B cell (primary cell): Measurements from ENCODE around the gene OCA2. TPM values are rescaled to one million over a fixed set of nuclear protein-coding genes. Genes with fewer than 3 reads are reported as not detected.

Source experiments
- ATAC-seq: fragments of 200-7000 bp; cut with Tn5 transposase; one replicate; pipeline ENCODE4 v1.10.0; 2021; ENCODE audit warnings: low read depth, mild to moderate bottlenecking, moderate number of reproducible peaks, moderate library complexity
- CTCF ChIA-PET: fragments of 350-600 bp; sonication (Branson Sonifier 250); formaldehyde crosslinking; loops from one replicate; lab custom pipeline; 2021; ENCODE audit warnings: antibody characterized with exemption, inconsistent platforms; lab: Charles Lee
- POLR2A ChIA-PET: fragments of 350-600 bp; sonication (Branson Sonifier 250); formaldehyde crosslinking; loops from one replicate; lab custom pipeline; 2021; ENCODE audit warnings: antibody characterized with exemption; lab: Charles Lee
- DNase-seq: peaks from one replicate; pipeline ENCODE4 v3.0.0; 2013
- H2AFZ ChIP-seq: 2 replicates; pipeline ENCODE4 v1.6.1; 2012; ENCODE audit warnings: mild to moderate bottlenecking, low read depth, low read length; ENCODE audit not compliant: insufficient read depth, poor library complexity, severe bottlenecking
- H3K27ac ChIP-seq, 2 donors: 1 replicate in 1 of 2; 2 replicates in 1 of 2; pipeline ENCODE4 v1.5.1; 2012 to 2013; ENCODE audit warnings: low read length in 2 of 2, mild to moderate bottlenecking in 2 of 2, moderate library complexity in 1 of 2
- H3K27me3 ChIP-seq, 4 experiments: fragments of 200-600 bp in 1 of 4; sonication (generic) in 1 of 4; replicated peaks in 1 of 4; 1 replicate in 2 of 4; 2 replicates in 2 of 4; pipeline versions ENCODE4 v1.6.1 to v1.7.0; 2013 to 2016; ENCODE audit warnings: low read length in 3 of 4, mild to moderate bottlenecking in 2 of 4, mixed read lengths in 1 of 4, moderate library complexity in 1 of 4; ENCODE audit not compliant: insufficient read depth in 4 of 4, control insufficient read depth in 3 of 4; ENCODE audit errors: control extremely low read depth in 1 of 4
- H3K36me3 ChIP-seq, 2 experiments: replicated peaks in 1 of 2; 1 replicate in 1 of 2; 2 replicates in 1 of 2; pipeline versions ENCODE4 v1.6.1 to v1.7.1; 2013; ENCODE audit warnings: low read length in 1 of 2; ENCODE audit not compliant: insufficient read depth in 2 of 2, control insufficient read depth in 1 of 2; ENCODE audit errors: control extremely low read depth in 1 of 2, extremely low read depth in 1 of 2
- H3K4me1 ChIP-seq, 2 donors: fragments of 200-600 bp in 1 of 2; sonication (generic) in 1 of 2; 1 replicate in 1 of 2; 2 replicates in 1 of 2; pipeline versions ENCODE4 v1.5.1 to v1.6.1; 2013 to 2017; ENCODE audit warnings: low read length in 2 of 2; ENCODE audit not compliant: control insufficient read depth in 2 of 2, insufficient read depth in 2 of 2
- H3K4me2 ChIP-seq: replicated peaks from 2 replicates; pipeline ENCODE3; 2012; ENCODE audit warnings: mild to moderate bottlenecking, low read depth, low read length; ENCODE audit not compliant: poor library complexity, severe bottlenecking
- H3K4me3 ChIP-seq, 5 experiments: fragments of 200-600 bp in 1 of 5; sonication (generic) in 1 of 5; 1 replicate in 3 of 5; 2 replicates in 2 of 5; pipeline versions ENCODE4 v1.5.1 to v1.7.0; 2011 to 2016; ENCODE audit warnings: low read length in 4 of 5, mild to moderate bottlenecking in 4 of 5, low read depth in 2 of 5, control low read depth in 1 of 5, moderate library complexity in 1 of 5; ENCODE audit not compliant: insufficient read depth in 1 of 5; ENCODE audit errors: control extremely low read depth in 1 of 5, extremely low read depth in 1 of 5
- H3K79me2 ChIP-seq: fragments of 200-600 bp; sonication (generic); one replicate; pipeline ENCODE4 v1.6.0; 2016; ENCODE audit warnings: low read length; ENCODE audit not compliant: control insufficient read depth, insufficient read depth
- H3K9ac ChIP-seq: fragments of 200-600 bp; sonication (generic); 2 replicates; pipeline ENCODE4 v1.6.1; 2017; ENCODE audit warnings: mild to moderate bottlenecking, low read length, moderate library complexity
- H3K9me3 ChIP-seq, 3 donors: one replicate each; pipeline versions ENCODE4 v1.6.1 to v1.7.1; 2013; ENCODE audit warnings: low read length in 2 of 3; ENCODE audit not compliant: control insufficient read depth in 2 of 3, insufficient read depth in 1 of 3; ENCODE audit errors: control extremely low read depth in 1 of 3
- H4K20me1 ChIP-seq: 2 replicates; pipeline ENCODE4 v1.6.0; 2012; ENCODE audit warnings: mild to moderate bottlenecking, low read length; ENCODE audit not compliant: insufficient read depth, control insufficient read depth, poor library complexity, severe bottlenecking
- H3K27ac Mint-ChIP-seq: one replicate; pipeline ENCODE4 v1.8.0; 2021; ENCODE audit warnings: mixed read lengths
- H3K27me3 Mint-ChIP-seq: one replicate; pipeline ENCODE4 v1.8.0; 2021; ENCODE audit warnings: mixed read lengths
- H3K4me1 Mint-ChIP-seq: one replicate; pipeline ENCODE4 v1.8.0; 2021; ENCODE audit warnings: mixed read lengths
- H3K4me3 Mint-ChIP-seq: one replicate; pipeline ENCODE4 v1.8.0; 2021; ENCODE audit warnings: mixed read lengths
- H3K9me3 Mint-ChIP-seq: one replicate; pipeline ENCODE4 v1.8.0; 2022; ENCODE audit warnings: mixed read lengths; ENCODE audit not compliant: insufficient read depth
- CTCF ChIP-seq: fragments of 200-600 bp; IDR thresholded peaks from one replicate; pipeline ENCODE4 v1.8.0; 2022; ENCODE audit warnings: antibody characterized with exemption, mild to moderate bottlenecking
- EZH2 ChIP-seq: IDR thresholded peaks from 2 replicates; pipeline ENCODE4 v1.6.1; 2012; ENCODE audit warnings: borderline replicate concordance, low read depth, mild to moderate bottlenecking, moderate library complexity, low read length; ENCODE audit not compliant: insufficient read depth, poor library complexity, severe bottlenecking
- WGBS: methylation state at CpG from one replicate; pipeline ENCODE4 v1.1.5; 2013; ENCODE audit warnings: missing lambda C conversion rate; ENCODE audit not compliant: insufficient coverage; 5-methylcytosine and 5-hydroxymethylcytosine counted together
- intact Hi-C: fragments of 100-400 bp; cut with micrococcal nuclease; formaldehyde crosslinking; loops from one replicate; pipeline ENCODE4 v1.10.0; 2022
- polyA plus RNA-seq: library from polyadenylated mRNA; depleted of rRNA; stranded (reverse); fragments of >200 nt; gene quantifications from 2 replicates; pipeline ENCODE4 v1.2.3, GENCODE V29; 2012
- total RNA-seq, 2 donors: library from RNA; stranded (reverse); fragments of 120-200 nt in 1 of 2; gene quantifications; 1 replicate in 1 of 2; 2 replicates in 1 of 2; pipeline versions ENCODE4 v1.2.3 to v1.2.4, GENCODE V29; 2013 to 2022

OCA2 gene
- total and polyA plus RNA-seq, 2 donors (not counting 1 experiment from before 2014, with no cell fraction given): 0.12 TPM; not detected in 1

- Histone ChIP-seq H3K36me3 (no peaks in the 10 kb centered on the region), H4K20me1 (no peaks in the 10 kb centered on the region), H3K4me1 (no peaks in the 10 kb centered on the region), H3K4me2 (no peak overlapping the region), H3K27ac (no peak overlapping the region), H3K9me3 (peaks cover 0 to 7% (median 0%) of the 10 kb centered on the region in 3 donors), H3K27me3 (no peaks in the 10 kb centered on the region), H3K4me3 (no peak overlapping the region), H3K9ac (no peak overlapping the region), H2AFZ (no peak overlapping the region), H3K79me2 (no peaks in the 10 kb centered on the region)
- intact Hi-C loops: no loop called here
- H3K27me3 Mint-ChIP-seq: no peaks in the 10 kb centered on the region
- no peak overlapping the region for H3K27ac Mint-ChIP-seq
- ATAC-seq (no peak), DNase-seq (no peak)
- ChIA-PET POLR2A (no interaction called here), CTCF (no interaction called here)
- H3K4me3 Mint-ChIP-seq: no peak overlapping the region
- no peak for TF ChIP-seq EZH2
- TF ChIP-seq CTCF: no peak
- no peaks in the 10 kb centered on the region for H3K9me3 Mint-ChIP-seq
- H3K4me1 Mint-ChIP-seq: no peaks in the 10 kb centered on the region
- WGBS: 92% methylated on average over 6 of the region's 6 CpGs
These were observed 228.8 kb downstream of the OCA2 start for GRCh38 chr15:27870320-27870719.

GRCh38 chr15:27869697-27870281 is 229.3 kb downstream of the OCA2 start:
- Mint-ChIP-seq H3K27ac (no peak overlapping the region), H3K27me3 (no peaks in the 10 kb centered on the region), H3K9me3 (no peaks in the 10 kb centered on the region), H3K4me1 (no peaks in the 10 kb centered on the region), H3K4me3 (no peak overlapping the region)
- H2AFZ ChIP-seq: no peak overlapping the region
- TF ChIP-seq CTCF (no peak), EZH2 (no peak)
- no peaks in the 10 kb centered on the region for H3K36me3 ChIP-seq
- no peak overlapping the region for H3K9ac ChIP-seq
- ATAC-seq (no peak), DNase-seq (no peak)
- H3K27me3 ChIP-seq: no peaks in the 10 kb centered on the region
- no peaks in the 10 kb centered on the region for H4K20me1 ChIP-seq
- no peak overlapping the region for H3K4me3 ChIP-seq
- no peak overlapping the region for H3K27ac ChIP-seq
- WGBS: 95% methylated on average over 17 of the region's 17 CpGs
- no peaks in the 10 kb centered on the region for H3K79me2 ChIP-seq
- H3K4me2 ChIP-seq: no peak overlapping the region
- CTCF ChIA-PET: no interaction called here
- intact Hi-C loops: no loop called here
- POLR2A ChIA-PET: no interaction called here
- H3K4me1 ChIP-seq: no peaks in the 10 kb centered on the region
- H3K9me3 ChIP-seq: peaks cover 0 to 10% (median 0%) of the 10 kb centered on the region in 3 donors
